H1 (cell line): Measurements from ENCODE around the gene KLK5. TPM values are rescaled to one million over a fixed set of nuclear protein-coding genes. Genes with fewer than 3 reads are reported as not detected.

Experiments
- CTCF ChIA-PET: fragments of 300-600 bp; sonication (Branson Sonifier 250); formaldehyde crosslinking; loops from one replicate; lab custom pipeline; 2021; ENCODE audit not compliant: partially characterized antibody; lab: Charles Lee
- POLR2A ChIA-PET: fragments of 300-600 bp; sonication (Branson Sonifier 250); formaldehyde crosslinking; loops from one replicate; lab custom pipeline; 2021; ENCODE audit warnings: inconsistent platforms; ENCODE audit not compliant: partially characterized antibody; lab: Charles Lee
- DNase-seq, 2 experiments: peaks; one replicate each; pipeline versions ENCODE4 v3.0.0 to v3.0.0-alpha.2; 2010 to 2022; ENCODE audit warnings: low spot score in 2 of 2, low read depth in 1 of 2, mixed read lengths in 1 of 2
- FAIRE-seq: peaks from 2 replicates; lab custom pipeline; 2011; peaks lifted over from hg19 to GRCh38; lab: Jason Lieb, UNC
- H2AFZ ChIP-seq: 2 replicates; pipeline ENCODE4 v1.8.1; 2012; ENCODE audit warnings: low read length, inconsistent platforms
- H2AK5ac ChIP-seq: 2 replicates; pipeline ENCODE4 v1.6.1; 2013; ENCODE audit warnings: low read depth, low read length
- H2BK120ac ChIP-seq: replicated peaks from 2 replicates; pipeline ENCODE3; 2013; ENCODE audit warnings: low read depth, low read length, inconsistent platforms
- H2BK12ac ChIP-seq: 2 replicates; pipeline ENCODE4 v1.6.1; 2013; ENCODE audit warnings: low read depth, low read length
- H2BK15ac ChIP-seq: 2 replicates; pipeline ENCODE4 v1.6.1; 2013; ENCODE audit warnings: low read length
- H2BK20ac ChIP-seq: 2 replicates; pipeline ENCODE4 v1.6.1; 2013; ENCODE audit warnings: low read length
- H2BK5ac ChIP-seq: 2 replicates; pipeline ENCODE4 v1.6.1; 2013; ENCODE audit warnings: low read depth, low read length
- H3K14ac ChIP-seq: 2 replicates; pipeline ENCODE4 v1.6.1; 2013; ENCODE audit warnings: inconsistent platforms; ENCODE audit not compliant: insufficient read length
- H3K18ac ChIP-seq: 2 replicates; pipeline ENCODE4 v1.6.1; 2013; ENCODE audit warnings: low read length; ENCODE audit errors: extremely low read depth
- H3K23ac ChIP-seq: 2 replicates; pipeline ENCODE4 v1.6.1; 2013; ENCODE audit warnings: inconsistent platforms; ENCODE audit not compliant: insufficient read length
- H3K23me2 ChIP-seq: 2 replicates; pipeline ENCODE4 v1.6.1; 2013; ENCODE audit warnings: low read depth, low read length
- H3K27ac ChIP-seq: 2 replicates; pipeline ENCODE4 v1.6.1; 2011; ENCODE audit warnings: low read depth, low read length, inconsistent platforms
- H3K27me3 ChIP-seq, 4 experiments: replicated peaks in 1 of 4; 1 replicate in 1 of 4; 2 replicates in 3 of 4; pipeline versions ENCODE4 v1.6.1 to v1.8.1; 2011 to 2013; ENCODE audit warnings: low read length in 3 of 4, mild to moderate bottlenecking in 3 of 4, inconsistent platforms in 2 of 4, mixed read lengths in 2 of 4, moderate library complexity in 1 of 4; ENCODE audit not compliant: control insufficient read depth in 3 of 4, insufficient read depth in 3 of 4; ENCODE audit errors: extremely low read depth in 1 of 4
- H3K36me3 ChIP-seq, 4 experiments: 2 replicates each; pipeline versions ENCODE4 v1.6.1 to v1.8.1; 2011 to 2013; ENCODE audit warnings: mild to moderate bottlenecking in 4 of 4, low read length in 3 of 4, moderate library complexity in 2 of 4, control low read depth in 1 of 4, inconsistent platforms in 1 of 4; ENCODE audit not compliant: insufficient read depth in 4 of 4, control insufficient read depth in 2 of 4
- H3K4ac ChIP-seq: replicated peaks from 2 replicates; pipeline ENCODE3; 2013; ENCODE audit warnings: low read length, low read depth, mixed read lengths, inconsistent platforms; ENCODE audit not compliant: insufficient read length
- H3K4me1 ChIP-seq, 4 experiments: replicated peaks in 1 of 4; 1 replicate in 1 of 4; 2 replicates in 3 of 4; pipeline versions ENCODE4 v1.6.1 to v1.8.1; 2011 to 2013; ENCODE audit warnings: low read length in 3 of 4, inconsistent platforms in 2 of 4, mixed read lengths in 1 of 4; ENCODE audit not compliant: insufficient read depth in 4 of 4, control insufficient read depth in 3 of 4
- H3K4me2 ChIP-seq, 2 experiments: 2 replicates each; pipeline versions ENCODE4 v1.6.1 to v1.8.1; 2011 to 2013; ENCODE audit warnings: low read depth in 2 of 2, low read length in 2 of 2, control low read depth in 1 of 2, inconsistent platforms in 1 of 2, mild to moderate bottlenecking in 1 of 2; ENCODE audit not compliant: insufficient read depth in 1 of 2
- H3K4me3 ChIP-seq, 4 experiments: fragments of 200-600, 300-600 bp in 1 of 4; sonication (generic), shearing (Covaris generic), sonication (Bioruptor Twin) in 1 of 4; 2 replicates each; pipeline versions ENCODE4 v1.5.1 to v1.8.1; 2011 to 2016; ENCODE audit warnings: low read length in 4 of 4, low read depth in 3 of 4, control low read depth in 2 of 4, inconsistent platforms in 2 of 4, mild to moderate bottlenecking in 2 of 4, mixed read lengths in 1 of 4, moderate library complexity in 1 of 4; ENCODE audit not compliant: insufficient read depth in 2 of 4; ENCODE audit errors: extremely low read depth in 1 of 4
- H3K56ac ChIP-seq: replicated peaks from 2 replicates; pipeline ENCODE3; 2013; ENCODE audit warnings: low read depth, mild to moderate bottlenecking, mixed read lengths, low read length, inconsistent platforms; ENCODE audit not compliant: insufficient read length
- H3K79me1 ChIP-seq: 2 replicates; pipeline ENCODE4 v1.6.1; 2013; ENCODE audit warnings: low read depth, low read length, control low read depth
- H3K79me2 ChIP-seq, 2 experiments: 2 replicates each; pipeline versions ENCODE4 v1.6.1 to v1.8.1; 2012 to 2013; ENCODE audit warnings: low read length in 2 of 2, mild to moderate bottlenecking in 2 of 2, inconsistent platforms in 1 of 2; ENCODE audit not compliant: insufficient read depth in 2 of 2, control insufficient read depth in 1 of 2
- H3K9ac ChIP-seq, 4 experiments: replicated peaks in 1 of 4; 1 replicate in 1 of 4; 2 replicates in 3 of 4; pipeline versions ENCODE4 v1.6.1 to v1.8.1; 2011 to 2013; ENCODE audit warnings: low read depth in 3 of 4, low read length in 3 of 4, control low read depth in 2 of 4, mild to moderate bottlenecking in 2 of 4, moderate library complexity in 2 of 4, inconsistent platforms in 1 of 4; ENCODE audit errors: extremely low read depth in 1 of 4
- H3K9me3 ChIP-seq, 2 experiments: 2 replicates each; pipeline versions ENCODE4 v1.6.1 to v1.8.1; 2012 to 2013; ENCODE audit warnings: mild to moderate bottlenecking in 2 of 2, moderate library complexity in 2 of 2, control low read depth in 1 of 2, inconsistent platforms in 1 of 2, low read depth in 1 of 2, low read length in 1 of 2, mixed read lengths in 1 of 2; ENCODE audit not compliant: insufficient read depth in 2 of 2
- H4K20me1 ChIP-seq, 2 experiments: replicated peaks in 1 of 2; 2 replicates each; pipeline versions ENCODE3 to v1.8.1; 2011 to 2013; ENCODE audit warnings: inconsistent platforms in 2 of 2, low read length in 2 of 2, mild to moderate bottlenecking in 1 of 2; ENCODE audit not compliant: insufficient read depth in 2 of 2, control insufficient read depth in 1 of 2
- H4K5ac ChIP-seq: 2 replicates; pipeline ENCODE4 v1.6.1; 2013; ENCODE audit warnings: low read length, low read depth, mixed read lengths, inconsistent platforms; ENCODE audit not compliant: insufficient read length
- H4K8ac ChIP-seq: 2 replicates; pipeline ENCODE4 v1.8.0; 2013; ENCODE audit warnings: mild to moderate bottlenecking, moderate library complexity, low read length, inconsistent platforms; ENCODE audit not compliant: insufficient read depth; ENCODE audit errors: extremely low read depth
- H4K91ac ChIP-seq: replicated peaks from 2 replicates; pipeline ENCODE3; 2013; ENCODE audit warnings: low read length, mixed read lengths, inconsistent platforms; ENCODE audit not compliant: insufficient read length
- ASH2L ChIP-seq: fragments of 200-600, 300-600 bp; sonication (generic); IDR thresholded peaks from one replicate; pipeline ENCODE4 v1.7.1; 2017; ENCODE audit warnings: low read length
- CBX5 ChIP-seq: fragments of 300-800, 300-1000 bp; sonication (generic); IDR thresholded peaks from 2 replicates; pipeline ENCODE4 v1.7.1; 2016; ENCODE audit warnings: antibody characterized with exemption, low read length, low read depth
- EGR1 ChIP-seq: IDR thresholded peaks from 2 replicates; pipeline ENCODE4 v1.6.1; 2011; ENCODE audit warnings: low read depth, low read length, borderline replicate concordance
- HDAC6 ChIP-seq: IDR thresholded peaks from one replicate; pipeline ENCODE4 v1.7.1; 2012; ENCODE audit warnings: low read depth, mild to moderate bottlenecking, inconsistent platforms, low read length, moderate library complexity
- MAFK ChIP-seq: IDR thresholded peaks from 2 replicates; pipeline ENCODE4 v1.6.1; 2012; ENCODE audit warnings: low read depth, mild to moderate bottlenecking, improper control_type of control experiment, low read length
- NRF1 ChIP-seq: IDR thresholded peaks from 2 replicates; pipeline ENCODE4 v1.6.1; 2011; ENCODE audit warnings: mild to moderate bottlenecking, low read depth, low read length, improper control_type of control experiment
- RXRA ChIP-seq: IDR thresholded peaks from 2 replicates; pipeline ENCODE4 v1.6.1; 2011; ENCODE audit warnings: low read depth, mild to moderate bottlenecking, low read length, moderate library complexity; ENCODE audit not compliant: insufficient read depth
- SAP30 ChIP-seq: fragments of 300-600 bp; sonication (generic); IDR thresholded peaks from 2 replicates; pipeline ENCODE4 v1.7.1; 2012; ENCODE audit warnings: low read length, moderate library complexity, mild to moderate bottlenecking, inconsistent platforms; ENCODE audit not compliant: insufficient read depth, insufficient replicate concordance
- TAF7 ChIP-seq: optimal IDR thresholded peaks from 2 replicates; pipeline ENCODE3; 2011; ENCODE audit warnings: low read depth, mild to moderate bottlenecking, inconsistent platforms, low read length, moderate library complexity, borderline replicate concordance
- ZNF274 ChIP-seq: IDR thresholded peaks from 2 replicates; pipeline ENCODE4 v1.7.0; 2012; ENCODE audit warnings: low read length, borderline replicate concordance; ENCODE audit errors: extremely low read depth
- WGBS, 2 experiments: shearing (Covaris generic) in 1 of 2; methylation state at CpG; one replicate each; pipeline versions ENCODE4 v1.1.6 to v1.1.7; 2013 to 2015; ENCODE audit warnings: low lambda C conversion rate in 2 of 2, mixed read lengths in 2 of 2, inconsistent platforms in 1 of 2, low coverage in 1 of 2, missing lambda C conversion rate in 1 of 2; ENCODE audit not compliant: insufficient replicate concordance in 2 of 2, insufficient coverage in 1 of 2, insufficient read length in 1 of 2; ENCODE audit errors: extremely low coverage in 1 of 2, missing lambda C conversion rate in 1 of 2; 5-methylcytosine and 5-hydroxymethylcytosine counted together
- polyA plus RNA-seq, 7 experiments: library from polyadenylated mRNA; depleted of rRNA in 3 of 7; stranded (reverse) in 5 of 7; unstranded in 2 of 7; fragments of >200 nt in 5 of 7; fragments of 200-250 nt in 2 of 7; gene quantifications; 1 replicate in 5 of 7; 2 replicates in 1 of 7; 4 replicates in 1 of 7; pipeline versions ENCODE4 v1.2.1 to v1.2.3, GENCODE V29; 2011 to 2013; ENCODE audit warnings: missing spikeins in 2 of 7, mixed read lengths in 2 of 7
- total RNA-seq: library from RNA; stranded (reverse); fragmentation: NEBNext Ultra II Directional; extraction: Animal tissue kit (Norgen Biotek cat#: 25700); gene quantifications from 2 replicates; pipeline ENCODE4 v1.2.1, GENCODE V29; 2021

The KLK5 gene
- total and polyA plus RNA-seq, 2 of the 8 experiments (the other 6 are each of a cell fraction or from before 2014, with no cell fraction given) = 0.76 to 2.0 TPM

- DNase-seq = no peak
- no peak overlapping the region for H4K5ac ChIP-seq
Measured at GRCh38 chr19:50998061-50998460, 45.2 kb upstream of the KLK5 start.

More at GRCh38 chr19:50998061-50998460, 45.2 kb upstream of the KLK5 start:
- no peak overlapping the region for H3K9ac ChIP-seq
- H2AFZ ChIP-seq = no peak overlapping the region
- no peak overlapping the region for H2BK120ac ChIP-seq
- H2BK12ac ChIP-seq = no peak overlapping the region
- H3K4me3 ChIP-seq = no peak overlapping the region
- no peaks in the 10 kb centered on the region for H3K23me2 ChIP-seq
- ChIA-PET POLR2A (no interaction called here), CTCF (interaction anchor here (1.1 to 3.6 kb wide), 3 partner anchors 15 to 76 kb away, joined by 3 to 19 read pairs (median 5); no protein-coding TSS in a partner anchor)
- H3K23ac ChIP-seq = no peak overlapping the region
- no peak overlapping the region for H2BK20ac ChIP-seq
- FAIRE-seq = no peak
- H4K8ac ChIP-seq = no peak overlapping the region
- H3K36me3 ChIP-seq = no peaks in the 10 kb centered on the region
- no peaks in the 10 kb centered on the region for H3K79me2 ChIP-seq
- no peak overlapping the region for H3K18ac ChIP-seq
- no peaks in the 10 kb centered on the region for H4K20me1 ChIP-seq
- no peaks in the 10 kb centered on the region for H3K79me1 ChIP-seq
- H3K56ac ChIP-seq = no peak overlapping the region
- H3K27ac ChIP-seq = no peak overlapping the region
- H3K9me3 ChIP-seq = no peaks in the 10 kb centered on the region
- H3K14ac ChIP-seq = no peak overlapping the region
- no peak overlapping the region for H3K4me2 ChIP-seq
- peaks cover 0 to 20% (median 6%) of the 10 kb centered on the region in 4 experiments; a peak in 6 of 7 replicates for H3K4me1 ChIP-seq
- H4K91ac ChIP-seq = no peak overlapping the region
- 75 to 100% methylated on average over 2 to 5 of the region's 5 CpGs for WGBS, 2 experiments
- H2BK15ac ChIP-seq = no peak overlapping the region
- TF ChIP-seq ZNF274 = no peak
- no peak for TF ChIP-seq TAF7
- TF ChIP-seq RXRA = no peak
- no peak for TF ChIP-seq SAP30
- TF ChIP-seq NRF1 = no peak
- TF ChIP-seq HDAC6 = no peak
- TF ChIP-seq MAFK = no peak
- TF ChIP-seq ASH2L = no peak
- TF ChIP-seq CBX5 = no peak
- TF ChIP-seq EGR1 = no peak
- H3K4ac ChIP-seq = no peak overlapping the region
- no peak overlapping the region for H2AK5ac ChIP-seq
- no peak overlapping the region for H2BK5ac ChIP-seq
- H3K27me3 ChIP-seq = no peaks in the 10 kb centered on the region; a peak in 1 of 7 replicates
